ENCODE measurements around the gene LETM1.

LETM1 gene

DNA sequence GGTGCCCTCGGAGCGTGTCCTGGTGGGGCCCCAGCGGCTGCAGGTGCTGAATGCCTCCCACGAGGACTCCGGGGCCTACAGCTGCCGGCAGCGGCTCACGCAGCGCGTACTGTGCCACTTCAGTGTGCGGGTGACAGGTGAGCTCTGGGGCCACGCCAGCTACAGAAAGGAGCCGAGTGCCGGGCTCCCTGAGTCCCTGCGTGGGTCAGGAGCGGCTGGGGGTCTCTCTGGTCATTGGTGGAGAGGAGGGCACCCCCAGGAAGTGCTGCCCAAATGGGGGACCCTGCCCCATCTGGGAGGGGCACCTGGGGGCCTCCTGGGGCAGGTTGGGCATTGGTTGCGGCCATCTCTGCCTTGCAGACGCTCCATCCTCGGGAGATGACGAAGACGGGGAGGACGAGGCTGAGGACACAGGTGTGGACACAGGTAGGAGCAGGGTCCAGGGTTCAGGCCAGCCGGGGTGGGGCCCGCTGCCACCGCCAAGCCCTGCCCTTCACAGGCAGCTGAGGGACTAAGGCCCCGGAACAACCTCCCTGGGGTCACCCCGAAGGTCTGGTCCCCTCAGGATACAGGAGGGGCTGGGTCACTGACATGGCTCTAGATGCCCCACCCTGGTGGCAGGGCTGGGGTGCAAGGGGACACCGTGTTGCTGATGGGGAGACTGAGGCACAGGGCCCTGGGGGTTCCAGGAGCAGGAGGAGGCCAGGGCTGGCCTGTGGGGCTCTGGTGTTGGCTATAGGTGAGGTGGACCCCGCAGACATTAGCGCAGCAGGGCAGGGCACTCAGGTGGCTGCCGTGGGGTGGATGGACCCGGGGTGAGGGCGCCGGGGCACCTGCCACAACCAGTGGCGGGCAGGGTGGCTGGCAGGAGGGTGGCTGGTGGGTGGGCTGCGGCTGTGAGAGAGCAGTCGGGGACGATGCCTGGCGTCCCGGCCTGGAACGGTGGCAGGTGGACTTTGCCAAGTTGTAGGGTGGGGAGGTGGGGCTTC, 56.3 kb downstream of the LETM1 start:
- TF ChIP-seq PAX5 (IDR thresholded peaks at IDR 0.05; ENCODE audit: insufficient read depth, low read length, severe bottlenecking), result no peak
- TF ChIP-seq POLR2A (IDR thresholded peaks at IDR 0.05; ENCODE audit: low read depth, low read length), result no peak
- TF ChIP-seq POLR2AphosphoS5 (IDR thresholded peaks at IDR 0.05; ENCODE audit: low read depth, low read length), result no peak
- TF ChIP-seq TAF1 (IDR thresholded peaks at IDR 0.05; ENCODE audit: low read depth, low read length), result no peak
- no peak for TF ChIP-seq SPI1 (IDR thresholded peaks at IDR 0.05; ENCODE audit: low read depth, low read length)
- no peak for TF ChIP-seq POU2F2 (IDR thresholded peaks at IDR 0.05; ENCODE audit: low read depth, low read length)
- FAIRE-seq, result no peak
- DNase-seq (ENCODE audit: insufficient read length, low spot score), result no peak

DNA sequence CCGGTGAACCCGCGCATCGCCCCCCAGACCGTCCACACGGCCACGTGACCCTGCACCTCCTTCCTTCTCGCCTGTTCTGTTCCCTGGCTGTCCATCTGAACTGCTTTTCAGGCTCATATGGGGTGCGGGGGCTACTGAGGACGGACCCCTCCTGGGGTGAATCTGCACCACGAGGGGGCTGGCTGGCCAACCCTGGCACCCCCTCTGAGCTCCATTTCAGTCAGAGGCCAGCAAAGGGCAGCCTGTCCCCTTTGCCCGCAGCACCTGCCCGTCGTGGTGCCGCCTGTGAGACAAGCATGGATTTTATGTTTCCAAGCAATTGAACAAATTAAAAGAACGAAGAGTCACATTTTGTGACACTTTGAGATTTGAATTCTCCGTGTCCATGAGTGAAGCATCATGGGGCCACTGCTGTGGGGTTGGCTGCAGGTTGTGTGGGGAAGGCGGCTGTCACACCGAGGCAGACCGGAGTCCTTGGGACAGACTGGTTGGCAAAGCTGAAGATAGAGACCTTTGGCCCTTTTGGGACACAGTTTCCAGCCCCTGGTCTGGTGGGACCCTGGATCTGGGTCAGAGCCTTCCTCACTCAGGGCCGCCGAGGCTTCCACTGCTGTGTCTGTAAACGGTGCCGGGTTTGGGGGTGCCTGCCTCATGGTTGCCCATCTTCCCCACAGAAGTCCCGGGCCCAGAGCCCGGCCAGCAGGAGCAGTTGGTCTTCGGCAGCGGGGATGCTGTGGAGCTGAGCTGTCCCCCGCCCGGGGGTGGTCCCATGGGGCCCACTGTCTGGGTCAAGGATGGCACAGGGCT, 57.2 kb downstream of the LETM1 start:
- DNase-seq (ENCODE audit: insufficient read length, low spot score), result no peak
- no peak for TF ChIP-seq SPI1 (IDR thresholded peaks at IDR 0.05; ENCODE audit: low read depth, low read length)
- no peak for TF ChIP-seq POLR2AphosphoS5 (IDR thresholded peaks at IDR 0.05; ENCODE audit: low read depth, low read length)
- no peak for TF ChIP-seq TAF1 (IDR thresholded peaks at IDR 0.05; ENCODE audit: low read depth, low read length)
- TF ChIP-seq PAX5 (IDR thresholded peaks at IDR 0.05; ENCODE audit: insufficient read depth, low read length, severe bottlenecking), result no peak
- TF ChIP-seq POU2F2 (IDR thresholded peaks at IDR 0.05; ENCODE audit: low read depth, low read length), result no peak
- TF ChIP-seq POLR2A (IDR thresholded peaks at IDR 0.05; ENCODE audit: low read depth, low read length), result no peak
- FAIRE-seq, result no peak

DNA sequence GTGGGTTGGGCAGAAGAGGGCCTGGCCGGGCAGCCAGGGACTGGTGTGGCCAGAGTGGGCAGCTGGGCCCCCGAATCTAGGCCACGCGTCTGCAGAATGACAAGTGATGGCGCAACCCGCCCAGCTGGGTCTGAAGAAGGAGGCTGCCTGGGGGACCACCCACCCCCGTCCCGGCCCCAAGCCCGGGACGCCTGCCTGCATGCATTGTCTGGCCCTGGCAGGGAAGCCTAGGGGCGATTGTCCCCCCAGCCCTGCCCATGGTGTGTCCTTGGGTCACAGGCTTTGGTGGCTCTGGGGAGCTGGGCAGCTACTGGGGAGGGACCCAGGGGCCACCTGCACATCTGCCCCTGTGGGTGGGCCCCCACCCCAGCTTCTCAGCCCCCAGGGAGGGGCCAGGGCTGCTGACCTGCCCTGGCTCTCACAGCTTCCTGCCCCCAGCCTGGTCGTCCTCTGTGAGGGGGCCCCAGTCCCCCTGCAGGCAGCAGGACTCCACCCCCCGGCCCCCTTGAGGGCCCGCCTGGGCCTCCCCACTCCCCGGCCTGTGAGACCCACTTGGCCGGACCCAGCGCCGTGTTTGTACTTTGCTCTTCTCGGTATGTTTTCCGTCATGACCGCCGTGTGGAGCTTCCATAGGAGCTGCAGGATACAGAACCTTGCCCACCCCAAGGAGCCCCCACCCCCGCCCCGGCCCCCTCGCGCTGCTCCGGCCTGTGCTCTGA, 57.9 kb downstream of the LETM1 start:
- FAIRE-seq (no peak), DNase-seq (ENCODE audit: insufficient read length, low spot score) (no peak)
- TF ChIP-seq POLR2AphosphoS5 (IDR thresholded peaks at IDR 0.05; ENCODE audit: low read depth, low read length), result no peak
- TF ChIP-seq POLR2A (IDR thresholded peaks at IDR 0.05; ENCODE audit: low read depth, low read length), result no peak
- no peak for TF ChIP-seq POU2F2 (IDR thresholded peaks at IDR 0.05; ENCODE audit: low read depth, low read length)

DNA sequence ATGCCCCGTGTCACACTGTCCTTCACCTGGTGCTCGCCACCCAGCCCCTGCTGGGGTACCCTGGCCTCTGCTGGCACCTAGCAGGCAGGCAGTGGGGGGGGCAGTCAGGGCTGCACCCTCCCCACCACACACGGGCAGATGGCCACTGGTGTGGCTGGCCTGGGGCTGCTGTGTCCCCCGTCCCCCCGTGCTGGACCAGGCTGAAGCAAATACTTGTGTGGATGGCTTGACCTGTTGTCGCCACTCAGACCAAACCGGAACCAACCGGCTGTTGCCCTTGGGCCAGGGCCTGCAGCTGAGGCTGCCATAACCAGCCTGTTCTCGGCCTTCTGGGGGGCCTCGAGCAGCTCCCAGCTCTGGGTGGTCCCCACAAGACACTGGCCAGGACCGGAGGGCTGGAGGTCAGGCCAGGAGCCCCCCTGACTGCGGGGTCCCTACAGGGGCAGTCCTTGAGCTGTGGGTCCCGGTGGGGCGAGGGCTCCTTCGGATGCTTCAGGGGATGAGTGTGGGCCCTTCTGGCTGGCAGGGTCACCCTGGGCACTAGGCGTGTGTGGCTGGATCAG, 58.6 kb downstream of the LETM1 start:
- no peak for FAIRE-seq

DNA sequence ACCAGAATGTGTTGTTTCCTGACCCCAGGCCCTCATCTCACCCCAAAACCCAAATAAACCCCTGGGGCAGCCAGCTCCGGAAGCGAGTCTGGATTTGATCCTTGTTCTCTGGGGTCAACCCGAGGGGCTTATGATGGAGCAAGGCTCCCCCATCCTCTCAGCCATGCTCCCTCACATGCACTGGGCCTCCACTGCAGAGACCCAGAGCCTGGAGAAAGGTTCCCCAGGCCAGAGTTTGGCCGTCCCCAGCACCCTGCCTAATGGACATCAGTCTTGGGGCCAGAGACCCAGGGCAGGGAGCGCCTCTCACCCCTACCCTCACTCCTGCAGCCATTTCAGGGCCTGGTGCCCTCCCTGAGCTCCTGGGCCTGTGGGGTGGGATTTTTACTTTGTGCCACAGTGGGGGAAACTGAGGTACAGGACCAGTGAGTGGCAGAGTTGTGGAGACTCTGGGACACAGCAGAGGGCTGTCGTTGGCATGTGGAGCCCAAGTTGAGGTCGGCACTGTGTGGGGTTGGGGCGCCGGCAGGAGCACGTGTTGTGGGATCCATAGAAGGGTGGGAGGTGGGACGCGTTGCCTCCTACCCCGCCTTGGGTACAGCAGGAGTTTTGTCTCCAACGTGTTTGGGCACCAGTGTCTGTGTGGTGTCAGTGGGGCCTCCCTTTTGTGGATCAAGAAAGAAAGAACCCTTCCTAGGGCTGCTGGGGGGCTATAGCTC, 59.3 kb downstream of the LETM1 start:
- FAIRE-seq (no peak), DNase-seq (ENCODE audit: insufficient read length, low spot score) (no peak)
- no peak for TF ChIP-seq PAX5 (IDR thresholded peaks at IDR 0.05; ENCODE audit: insufficient read depth, low read length, severe bottlenecking)
- TF ChIP-seq POLR2A (IDR thresholded peaks at IDR 0.05; ENCODE audit: low read depth, low read length), result no peak
- TF ChIP-seq POLR2AphosphoS5 (IDR thresholded peaks at IDR 0.05; ENCODE audit: low read depth, low read length), result no peak
- TF ChIP-seq TAF1 (IDR thresholded peaks at IDR 0.05; ENCODE audit: low read depth, low read length), result no peak
- TF ChIP-seq POU2F2 (IDR thresholded peaks at IDR 0.05; ENCODE audit: low read depth, low read length), result no peak
- no peak for TF ChIP-seq SPI1 (IDR thresholded peaks at IDR 0.05; ENCODE audit: low read depth, low read length)

More for the DNA sequence above, 58.6 kb downstream of the LETM1 start:
- no peak for DNase-seq (ENCODE audit: insufficient read length, low spot score)
- TF ChIP-seq PAX5 (IDR thresholded peaks at IDR 0.05; ENCODE audit: insufficient read depth, low read length, severe bottlenecking), result no peak
- no peak for TF ChIP-seq POU2F2 (IDR thresholded peaks at IDR 0.05; ENCODE audit: low read depth, low read length)
- no peak for TF ChIP-seq TAF1 (IDR thresholded peaks at IDR 0.05; ENCODE audit: low read depth, low read length)
- no peak for TF ChIP-seq POLR2A (IDR thresholded peaks at IDR 0.05; ENCODE audit: low read depth, low read length)
- TF ChIP-seq POLR2AphosphoS5 (IDR thresholded peaks at IDR 0.05; ENCODE audit: low read depth, low read length), result no peak
- TF ChIP-seq SPI1 (IDR thresholded peaks at IDR 0.05; ENCODE audit: low read depth, low read length), result no peak

DNA sequence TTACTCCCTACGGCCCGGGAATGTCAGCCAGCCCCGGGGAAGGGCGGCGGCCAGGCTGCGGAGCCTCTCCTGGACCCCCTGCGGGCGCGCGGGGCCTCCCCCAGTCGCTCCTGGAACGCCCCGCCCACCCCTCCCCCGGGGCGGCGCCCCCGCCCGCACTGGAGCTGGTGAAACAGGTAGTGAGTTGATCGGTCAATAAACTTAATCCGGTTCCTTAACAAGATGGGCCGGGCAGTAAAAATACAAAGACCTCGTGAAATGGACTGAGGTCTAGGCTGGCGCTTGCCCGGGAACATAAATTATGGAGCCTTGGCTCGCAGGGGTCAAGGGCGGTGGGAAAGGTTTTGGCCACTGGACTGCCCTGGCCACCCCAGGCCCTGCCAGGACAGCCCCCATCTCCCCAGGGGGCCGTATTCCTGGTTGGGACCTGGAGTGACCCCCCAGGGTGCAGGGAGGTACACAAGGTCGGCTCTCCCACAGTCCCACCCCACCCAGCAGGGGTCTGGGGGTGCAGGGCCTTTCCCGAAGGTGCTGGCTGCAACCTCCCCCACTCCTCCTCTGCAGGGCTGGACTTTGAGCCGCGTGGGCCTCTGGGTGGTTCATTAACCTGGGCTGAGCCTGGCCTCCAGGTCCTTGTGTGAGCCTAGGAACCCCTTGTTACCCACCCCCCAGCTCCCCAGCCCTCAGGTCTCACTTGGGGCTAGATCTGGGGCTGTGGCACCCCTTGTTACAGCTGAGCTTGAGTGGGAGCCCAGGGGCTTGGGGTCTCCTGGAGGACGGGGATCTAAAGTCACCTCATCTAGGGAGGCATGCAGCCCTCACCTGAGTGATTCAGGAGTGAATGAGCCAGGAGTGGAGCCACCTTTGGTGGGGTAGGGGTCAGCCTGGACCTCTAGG, 60.4 kb downstream of the LETM1 start:
- DNase-seq (ENCODE audit: insufficient read length, low spot score) (no peak), FAIRE-seq (no peak)
- no peak for TF ChIP-seq PAX5 (IDR thresholded peaks at IDR 0.05; ENCODE audit: insufficient read depth, low read length, severe bottlenecking)
- TF ChIP-seq POLR2A (IDR thresholded peaks at IDR 0.05; ENCODE audit: low read depth, low read length), result no peak
- TF ChIP-seq TAF1 (IDR thresholded peaks at IDR 0.05; ENCODE audit: low read depth, low read length), result no peak
- TF ChIP-seq POLR2AphosphoS5 (IDR thresholded peaks at IDR 0.05; ENCODE audit: low read depth, low read length), result no peak
- TF ChIP-seq POU2F2 (IDR thresholded peaks at IDR 0.05; ENCODE audit: low read depth, low read length), result no peak
- TF ChIP-seq SPI1 (IDR thresholded peaks at IDR 0.05; ENCODE audit: low read depth, low read length), result no peak

DNA sequence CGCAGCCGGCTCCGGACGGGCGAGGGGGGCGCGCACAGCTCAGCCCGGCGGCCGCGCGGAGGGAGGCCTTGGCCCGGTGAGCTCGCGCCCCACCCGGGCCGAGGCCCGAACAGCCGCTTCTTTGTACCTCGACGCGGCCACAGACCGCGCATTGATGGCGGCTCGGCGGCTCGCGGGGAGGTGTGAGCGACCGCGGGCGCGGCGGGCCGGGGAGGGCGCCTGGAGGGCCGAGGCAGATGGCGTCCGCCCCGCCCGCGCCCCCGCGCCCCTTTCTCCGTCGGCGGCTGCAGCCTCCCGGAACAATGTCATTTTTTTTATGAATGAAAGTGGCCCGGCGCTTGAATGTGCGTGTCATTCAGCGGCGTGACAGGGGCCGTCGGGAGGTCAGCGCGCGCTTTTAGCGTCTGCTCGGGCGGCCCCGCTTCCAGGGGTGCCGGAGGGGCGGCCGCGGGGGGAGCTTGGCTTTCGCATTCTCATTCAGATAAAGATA, 61.1 kb downstream of the LETM1 start:
- TF ChIP-seq POLR2A (IDR thresholded peaks at IDR 0.05; ENCODE audit: low read depth, low read length) (no peak), SPI1 (IDR thresholded peaks at IDR 0.05; ENCODE audit: low read depth, low read length) (no peak), TAF1 (IDR thresholded peaks at IDR 0.05; ENCODE audit: low read depth, low read length) (no peak), POU2F2 (IDR thresholded peaks at IDR 0.05; ENCODE audit: low read depth, low read length) (no peak), PAX5 (IDR thresholded peaks at IDR 0.05; ENCODE audit: insufficient read depth, low read length, severe bottlenecking) (no peak), POLR2AphosphoS5 (IDR thresholded peaks at IDR 0.05; ENCODE audit: low read depth, low read length) (no peak)
- FAIRE-seq (no peak), DNase-seq (ENCODE audit: insufficient read length, low spot score) (no peak)
